Measurements from ENCODE around the gene SRPRA.

SRPRA gene

GRCh38 chr11:126233391-126233790, 35.3 kb downstream of the SRPRA start:
- no peak for DNase-seq (ENCODE audit: low read depth)
- no peak for TF ChIP-seq CTCF (IDR thresholded peaks at IDR 0.05; ENCODE audit: low read depth, low read length, missing control alignments)
- in situ Hi-C loops (cut with HindIII; ENCODE audit: low sequenced_read_pairs): no loop called here
- no peak overlapping the region for H3K4me3 ChIP-seq (ENCODE audit: low read depth, low read length)

- no peak for DNase-seq (ENCODE audit: low read depth)
- in situ Hi-C loops (cut with HindIII; ENCODE audit: low sequenced_read_pairs): no loop called here
- TF ChIP-seq CTCF (IDR thresholded peaks at IDR 0.05; ENCODE audit: low read depth, low read length, missing control alignments): no peak
- H3K4me3 ChIP-seq (ENCODE audit: low read depth, low read length): no peak overlapping the region
These were observed 36.0 kb downstream of the SRPRA start for GRCh38 chr11:126232683-126233082.

- no peak for TF ChIP-seq CTCF (IDR thresholded peaks at IDR 0.05; ENCODE audit: low read depth, low read length, missing control alignments)
- no peak overlapping the region for H3K4me3 ChIP-seq (ENCODE audit: low read depth, low read length)
- peak; percentile 15 for DNase-seq (ENCODE audit: low read depth)
- in situ Hi-C loops (cut with HindIII; ENCODE audit: low sequenced_read_pairs): no loop called here
These were observed 36.8 kb downstream of the SRPRA start for GRCh38 chr11:126231725-126232459.

GRCh38 chr11:126229858-126230540, 38.7 kb downstream of the SRPRA start:
- in situ Hi-C loops (cut with HindIII; ENCODE audit: low sequenced_read_pairs): no loop called here
- no peak for TF ChIP-seq CTCF (IDR thresholded peaks at IDR 0.05; ENCODE audit: low read depth, low read length, missing control alignments)
- DNase-seq (ENCODE audit: low read depth): no peak
- H3K4me3 ChIP-seq (ENCODE audit: low read depth, low read length): no peak overlapping the region

- DNase-seq (ENCODE audit: low read depth): no peak
- H3K4me3 ChIP-seq (ENCODE audit: low read depth, low read length): no peak overlapping the region
- in situ Hi-C loops (cut with HindIII; ENCODE audit: low sequenced_read_pairs): no loop called here
- TF ChIP-seq CTCF (IDR thresholded peaks at IDR 0.05; ENCODE audit: low read depth, low read length, missing control alignments): no peak
These were observed 42.2 kb downstream of the SRPRA start for GRCh38 chr11:126226334-126227084.

GRCh38 chr11:126225295-126225665, 43.4 kb downstream of the SRPRA start:
- H3K4me3 ChIP-seq (ENCODE audit: low read depth, low read length): no peak overlapping the region
- DNase-seq (ENCODE audit: low read depth): no peak
- in situ Hi-C loops (cut with HindIII; ENCODE audit: low sequenced_read_pairs): no loop called here
- no peak for TF ChIP-seq CTCF (IDR thresholded peaks at IDR 0.05; ENCODE audit: low read depth, low read length, missing control alignments)
